Measurements from ENCODE around the gene RTN4RL2.

DNA sequence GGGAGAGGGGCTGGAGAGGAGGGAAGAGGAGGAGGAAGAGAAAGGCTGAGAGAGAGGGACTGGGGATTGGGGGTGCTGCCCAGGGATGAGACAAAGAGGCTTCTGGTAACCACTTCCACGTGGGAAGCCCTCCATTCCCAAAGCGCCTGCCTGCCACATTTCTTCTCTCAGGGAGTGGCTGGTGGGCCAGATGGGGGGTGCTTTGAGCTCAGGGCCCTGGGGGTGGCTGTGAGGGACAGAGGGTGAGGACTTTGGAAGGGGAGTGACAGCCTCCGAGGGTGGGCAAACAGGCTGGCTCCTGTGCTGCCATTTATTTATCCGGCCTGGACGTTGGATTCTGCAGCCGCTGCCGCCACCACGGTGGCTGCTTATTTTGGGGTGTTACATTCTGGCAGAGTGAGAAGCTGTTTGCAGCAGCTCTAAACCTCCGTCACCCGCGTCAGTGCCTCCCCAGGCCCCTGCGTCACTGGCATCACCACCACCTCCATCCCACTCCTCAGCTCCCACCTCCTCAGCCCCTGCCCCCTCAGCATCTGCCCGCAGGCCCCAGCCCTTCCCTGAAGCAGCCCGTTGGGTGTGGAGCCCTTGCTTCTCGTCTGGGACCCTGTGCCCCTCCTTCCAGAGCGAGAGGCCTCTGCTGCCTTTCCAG lies 1.6 kb downstream of the RTN4RL2 start:
- TF ChIP-seq, protein P1, sequence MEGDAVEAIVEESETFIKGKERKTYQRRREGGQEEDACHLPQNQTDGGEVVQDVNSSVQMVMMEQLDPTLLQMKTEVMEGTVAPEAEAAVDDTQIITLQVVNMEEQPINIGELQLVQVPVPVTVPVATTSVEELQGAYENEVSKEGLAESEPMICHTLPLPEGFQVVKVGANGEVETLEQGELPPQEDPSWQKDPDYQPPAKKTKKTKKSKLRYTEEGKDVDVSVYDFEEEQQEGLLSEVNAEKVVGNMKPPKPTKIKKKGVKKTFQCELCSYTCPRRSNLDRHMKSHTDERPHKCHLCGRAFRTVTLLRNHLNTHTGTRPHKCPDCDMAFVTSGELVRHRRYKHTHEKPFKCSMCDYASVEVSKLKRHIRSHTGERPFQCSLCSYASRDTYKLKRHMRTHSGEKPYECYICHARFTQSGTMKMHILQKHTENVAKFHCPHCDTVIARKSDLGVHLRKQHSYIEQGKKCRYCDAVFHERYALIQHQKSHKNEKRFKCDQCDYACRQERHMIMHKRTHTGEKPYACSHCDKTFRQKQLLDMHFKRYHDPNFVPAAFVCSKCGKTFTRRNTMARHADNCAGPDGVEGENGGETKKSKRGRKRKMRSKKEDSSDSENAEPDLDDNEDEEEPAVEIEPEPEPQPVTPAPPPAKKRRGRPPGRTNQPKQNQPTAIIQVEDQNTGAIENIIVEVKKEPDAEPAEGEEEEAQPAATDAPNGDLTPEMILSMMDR (IDR thresholded peaks at IDR 0.05; ENCODE audit: insufficient read depth, low read length, poor library complexity, severe bottlenecking) = no peak
- no peak for TF ChIP-seq EZH2phosphoT487 (conservative IDR thresholded peaks at IDR 0.05; ENCODE audit: low read length)

All from SU-DHL-6 (cell line).